GM06990 (cell line): ENCODE data around the gene TMEM134.
"Not testable (repeated sequence)": the region's sequence is repeated elsewhere in the genome, so short reads cannot be mapped to it uniquely, and the experiment has no call there.

Experiments used
- DNase-seq: peaks from one replicate; pipeline ENCODE4 v3.0.0-alpha.2; 2011; ENCODE audit not compliant: insufficient read length; ENCODE audit errors: extremely low read depth
- H3K27me3 ChIP-seq: replicated peaks from 2 replicates; pipeline ENCODE4 v1.6.0; 2011; ENCODE audit warnings: low read length; ENCODE audit not compliant: control insufficient read depth, insufficient read depth
- H3K36me3 ChIP-seq: 2 replicates; pipeline ENCODE4 v1.5.1; 2011; ENCODE audit warnings: low read length; ENCODE audit not compliant: control insufficient read depth, insufficient read depth
- H3K4me3 ChIP-seq: replicated peaks from 2 replicates; pipeline ENCODE4 v1.5.1; 2011; ENCODE audit warnings: low read depth, mild to moderate bottlenecking, control low read depth, low read length
- TF ChIP-seq, protein P1 (sequence below): IDR thresholded peaks from 2 replicates; pipeline ENCODE4 v1.5.1; 2011; ENCODE audit warnings: low read length, control low read depth, mild to moderate bottlenecking, inconsistent platforms; ENCODE audit not compliant: insufficient read depth, poor library complexity, severe bottlenecking

TMEM134 gene

GRCh38 chr11:67486481-67487195, 17.6 kb upstream of the TMEM134 start:
- DNase-seq = peak; percentile 87
- peaks cover 19% of the 10 kb centered on the region for H3K36me3 ChIP-seq
- TF ChIP-seq, protein P1, sequence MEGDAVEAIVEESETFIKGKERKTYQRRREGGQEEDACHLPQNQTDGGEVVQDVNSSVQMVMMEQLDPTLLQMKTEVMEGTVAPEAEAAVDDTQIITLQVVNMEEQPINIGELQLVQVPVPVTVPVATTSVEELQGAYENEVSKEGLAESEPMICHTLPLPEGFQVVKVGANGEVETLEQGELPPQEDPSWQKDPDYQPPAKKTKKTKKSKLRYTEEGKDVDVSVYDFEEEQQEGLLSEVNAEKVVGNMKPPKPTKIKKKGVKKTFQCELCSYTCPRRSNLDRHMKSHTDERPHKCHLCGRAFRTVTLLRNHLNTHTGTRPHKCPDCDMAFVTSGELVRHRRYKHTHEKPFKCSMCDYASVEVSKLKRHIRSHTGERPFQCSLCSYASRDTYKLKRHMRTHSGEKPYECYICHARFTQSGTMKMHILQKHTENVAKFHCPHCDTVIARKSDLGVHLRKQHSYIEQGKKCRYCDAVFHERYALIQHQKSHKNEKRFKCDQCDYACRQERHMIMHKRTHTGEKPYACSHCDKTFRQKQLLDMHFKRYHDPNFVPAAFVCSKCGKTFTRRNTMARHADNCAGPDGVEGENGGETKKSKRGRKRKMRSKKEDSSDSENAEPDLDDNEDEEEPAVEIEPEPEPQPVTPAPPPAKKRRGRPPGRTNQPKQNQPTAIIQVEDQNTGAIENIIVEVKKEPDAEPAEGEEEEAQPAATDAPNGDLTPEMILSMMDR = no peak
- no peaks in the 10 kb centered on the region for H3K27me3 ChIP-seq
- no peak overlapping the region for H3K4me3 ChIP-seq

GRCh38 chr11:67485873-67486361, 16.9 kb upstream of the TMEM134 start:
- H3K36me3 ChIP-seq = peaks cover 14% of the 10 kb centered on the region
- H3K4me3 ChIP-seq, H3K27me3 ChIP-seq: not testable (repeated sequence)
- peak; percentile 82 for DNase-seq

- peak overlapping the region; percentile 63 for H3K4me3 ChIP-seq
- TF ChIP-seq, protein P1 = no peak
These were observed 15.8 kb upstream of the TMEM134 start for GRCh38 chr11:67484847-67485311.

DNA sequence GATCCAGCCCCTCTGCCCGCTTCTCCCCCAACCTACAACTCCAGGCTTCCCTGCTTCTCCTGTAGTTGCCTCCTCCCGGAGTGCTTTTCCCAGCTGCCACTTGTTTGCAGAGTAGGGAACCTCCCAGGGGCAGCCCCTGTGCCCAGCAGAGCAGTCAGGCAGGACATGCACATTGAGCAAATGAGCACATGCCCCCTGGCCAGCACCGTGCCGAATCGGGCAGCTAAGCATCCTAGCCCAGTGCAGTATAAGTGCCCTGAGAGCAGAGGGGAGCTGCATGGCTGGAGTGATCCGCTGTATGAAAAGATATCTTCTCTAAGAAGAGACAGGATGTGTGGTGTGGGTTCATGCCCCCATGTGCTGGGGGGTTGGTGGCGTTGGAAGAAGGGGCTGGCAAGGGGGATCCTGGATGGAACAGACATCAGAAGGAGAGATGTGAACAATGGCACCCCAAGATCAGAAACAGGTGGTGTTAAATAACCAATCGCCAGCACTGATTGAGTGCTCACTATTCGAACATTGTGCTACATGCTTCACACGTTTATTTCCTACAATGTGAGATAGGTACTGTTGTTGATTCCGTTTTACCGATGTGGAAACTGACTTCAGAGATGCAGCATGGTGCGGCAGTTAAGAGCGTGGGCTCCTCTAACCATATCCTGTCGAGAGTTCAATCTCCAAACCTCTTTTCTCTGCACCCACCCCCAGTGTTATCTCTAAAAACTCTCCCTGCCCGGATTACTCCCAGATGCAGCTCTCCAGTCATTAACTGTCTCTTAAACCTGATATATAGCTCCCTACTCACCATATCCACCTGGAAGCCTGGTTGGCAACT, 15.0 kb upstream of the TMEM134 start:
- peaks cover under 1% of the 10 kb centered on the region; the same call in 1 of the 2 replicates for H3K36me3 ChIP-seq
- TF ChIP-seq, protein P1 = no peak
- no peaks in the 10 kb centered on the region for H3K27me3 ChIP-seq
- DNase-seq = peak; percentile 50
- peak overlapping the region; percentile 63 for H3K4me3 ChIP-seq

More at GRCh38 chr11:67484847-67485311, 15.8 kb upstream of the TMEM134 start:
- peak; percentile 81 for DNase-seq
- H3K27me3 ChIP-seq = no peaks in the 10 kb centered on the region
- H3K36me3 ChIP-seq = peaks cover 6% of the 10 kb centered on the region

- H3K27me3 ChIP-seq = no peaks in the 10 kb centered on the region
- TF ChIP-seq, protein P1 = peak; percentile 3
- no peaks in the 10 kb centered on the region; the same call in 1 of the 2 replicates for H3K36me3 ChIP-seq
- DNase-seq = peak; percentile 96
- H3K4me3 ChIP-seq = peak within 1 kb of the TSS; percentile 63
These were observed 14.1 kb upstream of the TMEM134 start, which contains the start of gene AIP for GRCh38 chr11:67482827-67483798. AIP (plus strand) TSS chr11:67483026; CDS start chr11:67483159, 133 bp downstream.
